ENCODE data around the gene ARF5.

ARF5 gene

GRCh38 chr7:127635659-127636285 lies 47.6 kb downstream of the ARF5 start:
- no peak for DNase-seq (ENCODE audit: low spot score)

- DNase-seq (ENCODE audit: low spot score): no peak
These were observed 50.0 kb downstream of the ARF5 start for GRCh38 chr7:127638197-127638596.

Data from AG08396 (cell line).